Left renal cortex interstitium (tissue), 4 donors: ENCODE results near the gene APOBEC3A. TPM values are rescaled to one million over a fixed set of nuclear protein-coding genes. Genes with fewer than 3 reads are reported as not detected.

ENCODE experiments used
- polyA plus RNA-seq, 4 donors: library from polyadenylated mRNA; unstranded; fragments of 120-200 nt; gene quantifications; one replicate each; pipeline ENCODE4 v1.2.1, GENCODE V29; 2013; ENCODE audit not compliant: insufficient read length in 4 of 4

Gene APOBEC3A
- polyA plus RNA-seq, 4 donors = 0.17 to 0.46 (median 0.42) TPM; not detected in 1

Other genes starting within 250 kb of the APOBEC3A start
- 10 to 100 TPM; 46.3 to 70.2 (median 68.5) TPM for gene SUN2, start 201.6 kb upstream of the APOBEC3A start, polyA plus RNA-seq
- gene DNAL4, start 163.5 kb upstream of the APOBEC3A start, polyA plus RNA-seq = 10 to 100 TPM; 34.3 to 43.5 (median 39.8) TPM
- 1 to 10 TPM; 4.3 to 4.8 (median 4.7) TPM for gene NPTXR, start 113.6 kb upstream of the APOBEC3A start, polyA plus RNA-seq
- 10 to 100 TPM; 35.9 to 50.8 (median 43.0) TPM for gene CBX6, start 85.4 kb upstream of the APOBEC3A start, polyA plus RNA-seq
- gene APOBEC3B, start 24.7 kb downstream of the APOBEC3A start, polyA plus RNA-seq = 1 to 10 TPM; 5.9 to 7.5 (median 6.8) TPM
- 10 to 100 TPM in 2 of 4 donors, 1 to 10 TPM in 2; 9.4 to 10.7 (median 10.2) TPM for gene APOBEC3C, start 56.6 kb downstream of the APOBEC3A start, polyA plus RNA-seq
- 1 to 10 TPM in 2 of 4 donors, under 1 TPM in 2; 0.92 to 2.0 (median 1.4) TPM for gene APOBEC3D, start 63.5 kb downstream of the APOBEC3A start, polyA plus RNA-seq
- 10 to 100 TPM in 1 of 4 donors, 1 to 10 TPM in 3; 6.8 to 10.4 (median 8.8) TPM for gene APOBEC3F, start 83.3 kb downstream of the APOBEC3A start, polyA plus RNA-seq
- gene APOBEC3G, start 119.7 kb downstream of the APOBEC3A start, polyA plus RNA-seq = 10 to 100 TPM in 1 of 4 donors, 1 to 10 TPM in 3; 7.5 to 11.1 (median 8.5) TPM
- gene APOBEC3H, start 139.6 kb downstream of the APOBEC3A start, polyA plus RNA-seq = under 1 TPM in 2 of 4 donors, not detected in 2; 0.24 to 0.30 TPM
- gene CBX7, start 195.1 kb downstream of the APOBEC3A start, polyA plus RNA-seq = 10 to 100 TPM in 3 of 4 donors, 1 to 10 TPM in 1; 8.4 to 11.6 (median 10.1) TPM